Measurements from ENCODE around the gene KCTD15.
"Not testable (repeated sequence)": the region's sequence is repeated elsewhere in the genome, so short reads cannot be mapped to it uniquely, and the experiment has no call there.

The KCTD15 gene

DNA sequence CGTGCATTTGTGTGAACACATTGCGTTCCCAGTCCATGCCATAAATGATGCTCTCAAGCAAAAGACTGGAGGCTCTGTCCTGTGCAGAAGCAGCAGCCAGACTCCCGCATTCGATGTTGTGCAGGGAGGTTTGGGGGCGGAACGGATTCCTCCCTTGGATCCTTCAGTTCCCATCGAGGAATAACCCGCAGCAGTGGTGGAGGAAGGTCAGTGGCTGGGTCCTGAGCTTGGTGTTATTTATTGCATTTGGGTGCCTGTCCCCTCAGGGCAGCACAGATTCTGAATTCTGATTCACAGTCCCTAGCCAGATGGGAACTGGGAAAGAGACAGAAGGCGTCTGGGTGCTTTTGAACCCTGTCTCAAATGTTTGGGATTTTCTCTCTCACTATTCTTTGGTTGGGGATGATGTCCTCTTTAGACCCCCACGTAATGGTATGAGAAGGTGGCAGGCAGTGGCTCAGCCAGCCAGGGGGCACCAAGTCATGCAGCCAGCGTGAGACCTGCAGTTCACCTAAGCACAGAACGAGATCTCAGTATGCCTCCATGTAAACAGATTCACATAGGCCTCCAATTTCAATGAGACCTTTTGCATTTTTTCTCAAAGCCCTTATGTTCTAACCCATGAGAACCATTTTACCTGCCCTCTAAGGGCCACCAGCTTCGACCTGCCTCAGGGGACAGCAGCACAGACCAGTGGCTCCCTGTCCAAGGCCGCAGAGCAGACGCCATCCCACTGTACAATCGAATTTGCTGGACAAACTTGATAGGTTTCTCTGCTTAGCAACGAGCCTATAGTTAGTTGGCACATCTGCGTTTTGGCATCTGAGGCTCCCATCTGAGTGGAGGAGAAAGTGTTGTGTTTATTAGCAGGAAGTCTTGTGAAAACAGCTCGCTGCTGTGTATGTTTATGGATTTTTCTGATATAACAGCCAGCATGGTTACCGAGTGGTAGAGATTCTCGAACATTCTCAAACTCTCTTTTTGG lies 17.8 kb downstream of the KCTD15 start:
- DNase-seq (ENCODE audit: low read depth) = no peak

- DNase-seq (ENCODE audit: low read depth) = no peak
Measured at GRCh38 chr19:33815380-33816340, 19.0 kb downstream of the KCTD15 start.

GRCh38 chr19:33818411-33818810 lies 21.7 kb downstream of the KCTD15 start:
- DNase-seq (ENCODE audit: low read depth) = no peak

DNA sequence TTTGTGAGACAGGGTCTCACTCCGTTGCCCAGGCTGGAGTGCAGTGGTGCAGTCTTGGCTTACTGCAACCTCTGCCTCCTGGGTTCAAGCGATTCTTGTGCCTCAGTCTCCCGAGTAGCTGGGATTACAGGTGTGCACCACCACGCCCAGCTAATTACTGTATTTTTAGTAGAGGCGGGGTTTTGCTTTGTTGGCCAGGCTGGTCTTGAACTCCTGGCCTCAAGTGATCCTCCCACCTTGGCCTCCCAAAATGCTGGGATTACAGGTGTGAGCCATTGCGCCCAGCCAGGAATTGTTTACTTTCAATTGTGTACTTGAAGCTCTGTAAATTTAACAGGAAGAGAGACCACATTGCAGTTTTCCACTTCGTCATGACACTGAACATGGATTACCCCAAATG lies 22.4 kb downstream of the KCTD15 start:
- not testable (repeated sequence) for DNase-seq (ENCODE audit: low read depth)

GRCh38 chr19:33819506-33819879 lies 22.8 kb downstream of the KCTD15 start:
- DNase-seq (ENCODE audit: low read depth) = no peak

DNA sequence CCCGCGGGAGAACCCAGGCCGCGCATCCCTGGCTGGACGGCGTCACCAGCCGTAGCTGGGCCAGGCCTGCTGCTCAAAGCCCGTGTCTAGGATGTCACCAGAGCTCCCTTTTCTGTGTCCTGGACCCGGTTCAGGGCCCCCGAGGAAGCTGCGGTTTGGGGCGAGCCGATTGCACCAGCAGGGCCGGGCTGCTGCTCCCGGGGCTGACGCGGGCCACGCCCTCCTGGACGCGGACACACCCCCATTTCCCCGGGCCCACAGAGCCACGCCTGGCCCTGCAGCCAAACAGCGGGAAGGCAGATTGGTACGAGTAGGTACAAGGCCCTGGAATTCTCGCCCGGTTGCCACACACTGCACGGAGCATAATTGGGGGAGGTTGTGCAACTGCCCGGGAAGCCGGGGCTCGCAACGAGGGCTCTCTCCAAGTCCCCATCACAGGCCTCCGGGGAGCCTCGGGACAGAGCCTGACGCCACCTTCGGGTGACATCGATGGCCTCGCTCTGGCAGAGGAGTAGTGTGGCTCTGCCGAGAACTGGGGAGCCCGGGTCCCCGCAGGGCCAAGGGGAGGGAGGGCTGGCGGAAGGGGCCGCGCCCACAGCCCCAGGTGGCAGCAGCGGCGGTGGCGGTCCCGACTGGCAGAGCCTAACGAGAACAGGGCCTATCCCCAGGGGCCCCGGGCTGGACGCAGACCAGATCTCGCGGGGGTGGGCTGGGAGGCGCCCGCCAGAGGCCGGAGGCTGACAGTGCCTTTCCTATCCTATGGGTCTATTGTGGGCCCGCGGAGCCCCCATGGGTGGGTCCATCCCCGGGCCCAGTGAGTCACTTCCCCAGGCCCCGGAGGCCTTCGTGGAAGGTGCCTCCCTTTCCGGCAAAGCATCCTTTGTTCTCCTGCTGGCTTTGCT lies 23.5 kb downstream of the KCTD15 start:
- peak; percentile 48 for DNase-seq (ENCODE audit: low read depth)

- no peak for DNase-seq (ENCODE audit: low read depth)
Measured at GRCh38 chr19:33821871-33822270, 25.2 kb downstream of the KCTD15 start.

GRCh38 chr19:33823341-33823740 lies 26.7 kb downstream of the KCTD15 start:
- no peak for DNase-seq (ENCODE audit: low read depth)

GRCh38 chr19:33825556-33825955 lies 28.9 kb downstream of the KCTD15 start:
- no peak for DNase-seq (ENCODE audit: low read depth)

- no peak for DNase-seq (ENCODE audit: low read depth)
Measured at GRCh38 chr19:33826521-33826920, 29.9 kb downstream of the KCTD15 start.

GRCh38 chr19:33828266-33829075 lies 31.8 kb downstream of the KCTD15 start:
- DNase-seq (ENCODE audit: low read depth) = no peak

GRCh38 chr19:33830264-33830663 lies 33.6 kb downstream of the KCTD15 start:
- no peak for DNase-seq (ENCODE audit: low read depth)

DNA sequence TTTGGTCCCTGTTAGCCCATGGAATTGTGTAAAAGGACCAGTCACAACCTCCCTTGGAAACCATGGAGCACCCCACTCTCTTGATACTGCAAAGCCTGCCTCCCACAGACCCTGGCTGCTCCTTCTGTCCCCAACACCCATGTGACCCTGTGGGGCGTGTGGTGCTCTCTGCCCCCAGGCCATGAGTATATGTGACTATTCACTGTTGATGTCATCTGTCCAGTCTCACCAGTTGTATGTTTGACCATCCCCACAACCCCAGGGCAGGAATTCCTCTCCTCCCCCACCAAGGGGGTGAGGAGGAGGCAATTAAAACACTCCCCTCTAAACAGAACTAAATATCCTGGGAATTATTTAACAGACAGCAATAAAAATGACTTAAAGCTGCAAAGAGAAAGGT lies 35.2 kb downstream of the KCTD15 start:
- DNase-seq (ENCODE audit: low read depth) = no peak

DNA sequence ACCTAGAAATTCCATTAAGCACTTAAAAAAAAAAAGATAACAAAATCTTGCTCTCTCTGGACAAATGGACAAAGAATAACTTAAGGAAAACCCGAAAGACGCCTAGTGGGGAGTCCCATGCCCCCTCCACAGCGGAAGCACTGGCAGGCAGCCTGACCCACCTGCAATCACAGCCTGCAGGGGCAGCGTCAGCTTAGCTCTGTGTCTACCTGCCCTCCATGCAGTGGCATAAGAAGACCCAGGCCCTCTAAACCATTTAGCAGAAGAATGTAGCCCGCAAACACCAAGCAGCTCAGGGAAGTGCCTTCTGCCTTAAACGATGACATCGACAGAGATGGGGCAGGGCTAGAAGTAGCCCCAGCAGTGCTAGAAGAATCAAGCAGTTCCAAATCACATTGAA lies 36.0 kb downstream of the KCTD15 start:
- no peak for DNase-seq (ENCODE audit: low read depth)

DNA sequence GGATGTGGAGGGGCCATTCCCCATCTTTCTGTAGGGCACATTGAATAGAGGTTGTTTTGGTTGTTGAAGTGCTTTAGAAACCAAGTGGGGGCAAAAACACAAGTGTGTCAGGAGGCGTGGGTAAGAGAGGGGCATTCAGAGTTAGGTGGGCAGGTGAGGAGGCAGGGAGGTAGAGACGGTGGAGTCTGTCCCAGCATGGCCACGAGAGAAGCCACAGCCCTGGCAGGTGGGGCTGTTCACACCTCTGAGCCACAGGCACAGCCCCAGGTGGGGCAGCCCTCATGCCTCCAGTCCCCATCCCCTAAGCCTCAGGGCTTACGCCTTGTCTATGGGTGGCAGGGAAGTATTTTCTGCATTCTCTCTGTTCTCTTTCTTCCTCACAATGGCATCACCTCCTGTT lies 43.7 kb downstream of the KCTD15 start:
- DNase-seq (ENCODE audit: low read depth) = no peak

- no peak for DNase-seq (ENCODE audit: low read depth)
Measured at GRCh38 chr19:33840783-33841182, 44.1 kb downstream of the KCTD15 start.

DNA sequence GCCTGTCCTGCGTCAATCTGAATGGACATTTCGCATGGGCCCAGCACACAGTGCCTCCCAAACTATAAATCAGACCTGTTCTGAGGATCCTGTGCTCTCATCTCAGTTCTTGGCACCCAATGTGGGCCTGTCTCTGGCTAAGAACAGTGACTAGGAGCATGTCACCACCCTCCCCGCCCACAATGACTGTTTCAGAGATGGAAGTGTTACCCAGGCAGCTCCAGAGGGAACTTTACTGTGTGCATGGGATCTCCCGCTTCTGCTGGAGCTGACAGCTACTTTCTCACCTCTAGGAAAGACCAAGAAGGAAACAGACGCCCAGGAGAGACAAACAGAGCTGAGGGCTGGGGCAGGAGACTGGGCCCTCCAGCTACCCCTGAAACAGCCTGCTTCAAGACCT lies 45.0 kb downstream of the KCTD15 start:
- DNase-seq (ENCODE audit: low read depth) = no peak

DNA sequence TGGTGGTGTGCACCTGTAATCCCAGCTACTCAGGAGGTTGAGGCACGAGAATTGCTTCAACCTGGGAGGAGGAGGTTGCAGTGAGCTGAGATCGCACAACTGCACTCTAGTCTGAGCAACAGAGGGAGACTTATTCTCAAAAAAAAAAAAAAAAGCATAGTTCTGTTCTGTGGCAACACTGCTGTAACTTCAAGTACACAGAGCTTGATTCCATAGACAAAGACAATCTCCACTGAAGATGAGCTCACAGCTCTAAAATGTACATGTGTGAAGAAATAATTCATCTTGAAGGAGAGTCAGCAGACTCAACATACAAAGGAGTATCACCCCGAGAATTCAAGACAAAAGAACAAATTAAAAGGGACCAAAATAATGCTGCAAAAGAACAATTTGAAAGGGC lies 47.8 kb downstream of the KCTD15 start:
- no peak for DNase-seq (ENCODE audit: low read depth)

- no peak for DNase-seq (ENCODE audit: low read depth)
Measured at GRCh38 chr19:33845498-33845897, 48.8 kb downstream of the KCTD15 start.

GRCh38 chr19:33849551-33850147 lies 53.0 kb downstream of the KCTD15 start:
- no peak for DNase-seq (ENCODE audit: low read depth)

Data from stimulated activated CD8-positive, alpha-beta memory T cell treated with anti-CD3 and anti-CD28 coated beads, Interleukin-4, amount 100 ng/mL, for 24 hours (primary cell).